WTC11 (cell line): ENCODE measurements around the gene CSNK2A1. TPM values are rescaled to one million over a fixed set of nuclear protein-coding genes. Genes with fewer than 3 reads are reported as not detected.

Experiments used
- ATAC-seq: fragments of 200-7000 bp; cut with Tn5 transposase; 2 replicates; pipeline ENCODE4 v1.10.0; 2021; ENCODE audit warnings: mild to moderate bottlenecking, moderate library complexity
- CTCF ChIA-PET: fragments of 300-600 bp; sonication (Branson Sonifier 250); formaldehyde crosslinking; loops from one replicate; lab custom pipeline; 2021; ENCODE audit warnings: antibody characterized with exemption; lab: Charles Lee
- POLR2A ChIA-PET: fragments of 350-600 bp; sonication (Branson Sonifier 250); formaldehyde crosslinking; loops from one replicate; lab custom pipeline; 2021; ENCODE audit warnings: antibody characterized with exemption; lab: Charles Lee
- DNase-seq: peaks from one replicate; pipeline ENCODE4 v3.0.0; 2021; ENCODE audit warnings: low spot score
- H3K27ac Mint-ChIP-seq: 2 replicates; pipeline ENCODE4 v1.8.0; 2021; ENCODE audit warnings: mixed read lengths
- H3K27me3 Mint-ChIP-seq: 2 replicates; pipeline ENCODE4 v1.8.0; 2021; ENCODE audit warnings: low read depth, mild to moderate bottlenecking, moderate library complexity, mixed read lengths
- H3K36me3 Mint-ChIP-seq: 2 replicates; pipeline ENCODE4 v1.8.0; 2021; ENCODE audit warnings: mixed read lengths
- H3K4me1 Mint-ChIP-seq: 2 replicates; pipeline ENCODE4 v1.8.0; 2022; ENCODE audit warnings: mixed read lengths
- H3K4me3 Mint-ChIP-seq: 2 replicates; pipeline ENCODE4 v1.8.0; 2021; ENCODE audit warnings: mild to moderate bottlenecking, moderate library complexity, mixed read lengths
- H3K9me3 Mint-ChIP-seq: 2 replicates; pipeline ENCODE4 v1.8.0; 2021; ENCODE audit warnings: mixed read lengths
- AR ChIP-seq: fragments of 250-450 bp; sonication (Bioruptor Pico); IDR thresholded peaks from 2 replicates; pipeline ENCODE4 v1.9.0; 2021; ENCODE audit warnings: mild to moderate bottlenecking
- CREB1 ChIP-seq: sonication (generic); formaldehyde crosslinking; IDR thresholded peaks from 2 replicates; pipeline ENCODE4 v1.8.0; 2023; ENCODE audit warnings: mild to moderate bottlenecking, missing genetic modification reagents
- FOXP1 ChIP-seq: sonication (generic); formaldehyde crosslinking; IDR thresholded peaks from 2 replicates; pipeline ENCODE4 v1.8.0; 2022; ENCODE audit warnings: missing genetic modification reagents, mild to moderate bottlenecking, moderate library complexity, borderline replicate concordance
- MXD4 ChIP-seq: fragments of 250-450 bp; sonication (Bioruptor Pico); IDR thresholded peaks from 2 replicates; pipeline ENCODE4 v1.8.0; 2021; ENCODE audit warnings: mild to moderate bottlenecking, moderate library complexity, borderline replicate concordance
- NFYB ChIP-seq: sonication (generic); formaldehyde crosslinking; conservative IDR thresholded peaks from 2 replicates; pipeline ENCODE4 v1.8.0; 2022; ENCODE audit warnings: low read depth, missing genetic modification reagents
- PRRX2 ChIP-seq: fragments of 250-450 bp; sonication (Bioruptor Pico); IDR thresholded peaks from 2 replicates; pipeline ENCODE4 v1.8.0; 2021; ENCODE audit warnings: mild to moderate bottlenecking
- SMAD3 ChIP-seq: sonication (generic); formaldehyde crosslinking; IDR thresholded peaks from 2 replicates; pipeline ENCODE4 v1.8.0; 2022; ENCODE audit warnings: missing genetic modification reagents, mild to moderate bottlenecking, borderline replicate concordance
- SMAD4 ChIP-seq: sonication (generic); formaldehyde crosslinking; IDR thresholded peaks from 2 replicates; pipeline ENCODE4 v1.8.0; 2022; ENCODE audit warnings: mild to moderate bottlenecking, missing genetic modification reagents
- SP1 ChIP-seq: sonication (generic); formaldehyde crosslinking; conservative IDR thresholded peaks from 2 replicates; pipeline ENCODE4 v1.8.1; 2022; ENCODE audit warnings: missing genetic modification reagents
- USF1 ChIP-seq: sonication (generic); formaldehyde crosslinking; IDR thresholded peaks from 2 replicates; pipeline ENCODE4 v1.8.0; 2022; ENCODE audit warnings: mild to moderate bottlenecking, missing genetic modification reagents
- ZNF396 ChIP-seq: fragments of 250-450 bp; sonication (Bioruptor Pico); IDR thresholded peaks from 2 replicates; pipeline ENCODE4 v1.8.0; 2021; ENCODE audit warnings: mild to moderate bottlenecking, moderate library complexity, borderline replicate concordance
- total RNA-seq: library from RNA; stranded (reverse); gene quantifications from 3 replicates; pipeline ENCODE4 v1.2.3, GENCODE V29; 2021
- TF ChIP-seq, protein P1 (sequence below): sonication (generic); formaldehyde crosslinking; IDR thresholded peaks from 2 replicates; pipeline ENCODE4 v1.8.0; 2022; ENCODE audit warnings: mild to moderate bottlenecking, missing genetic modification reagents
- TF ChIP-seq, protein P2 (sequence below): sonication (generic); formaldehyde crosslinking; IDR thresholded peaks from 2 replicates; pipeline ENCODE4 v1.8.1; 2022; ENCODE audit warnings: mild to moderate bottlenecking, moderate library complexity, missing genetic modification reagents

The CSNK2A1 gene
- total RNA-seq, 1 experiment from 2014 or later, result 235 TPM

- Mint-ChIP-seq H3K4me1 (no peaks in the 10 kb centered on the region; the same call in 1 of the 2 replicates), H3K36me3 (no peaks in the 10 kb centered on the region), H3K27ac (no peak overlapping the region), H3K27me3 (peaks cover 27% of the 10 kb centered on the region), H3K9me3 (no peaks in the 10 kb centered on the region), H3K4me3 (no peak overlapping the region)
- DNase-seq (no peak), ATAC-seq (no peak)
- ChIA-PET CTCF (interaction anchor here (0.7 to 1.1 kb wide), 4 partner anchors 92 to 189 kb away, joined by 3 to 5 read pairs (median 3); no protein-coding TSS in a partner anchor), POLR2A (interaction anchor here (0.6 kb wide), 1 partner anchor 14 kb away, joined by 3 read pairs; no protein-coding TSS in a partner anchor)
- TF ChIP-seq SMAD4, result no peak
- no peak for TF ChIP-seq MXD4 (CRISPR knock-in tag)
- no peak for TF ChIP-seq ZNF396 (CRISPR knock-in tag)
- no peak for TF ChIP-seq USF1 (CRISPR knock-in tag)
- no peak for TF ChIP-seq FOXP1 (CRISPR knock-in tag)
- TF ChIP-seq, protein P1, sequence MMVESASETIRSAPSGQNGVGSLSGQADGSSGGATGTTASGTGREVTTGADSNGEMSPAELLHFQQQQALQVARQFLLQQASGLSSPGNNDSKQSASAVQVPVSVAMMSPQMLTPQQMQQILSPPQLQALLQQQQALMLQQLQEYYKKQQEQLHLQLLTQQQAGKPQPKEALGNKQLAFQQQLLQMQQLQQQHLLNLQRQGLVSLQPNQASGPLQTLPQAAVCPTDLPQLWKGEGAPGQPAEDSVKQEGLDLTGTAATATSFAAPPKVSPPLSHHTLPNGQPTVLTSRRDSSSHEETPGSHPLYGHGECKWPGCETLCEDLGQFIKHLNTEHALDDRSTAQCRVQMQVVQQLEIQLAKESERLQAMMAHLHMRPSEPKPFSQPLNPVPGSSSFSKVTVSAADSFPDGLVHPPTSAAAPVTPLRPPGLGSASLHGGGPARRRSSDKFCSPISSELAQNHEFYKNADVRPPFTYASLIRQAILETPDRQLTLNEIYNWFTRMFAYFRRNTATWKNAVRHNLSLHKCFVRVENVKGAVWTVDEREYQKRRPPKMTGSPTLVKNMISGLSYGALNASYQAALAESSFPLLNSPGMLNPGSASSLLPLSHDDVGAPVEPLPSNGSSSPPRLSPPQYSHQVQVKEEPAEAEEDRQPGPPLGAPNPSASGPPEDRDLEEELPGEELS (CRISPR knock-in tag), result no peak
- TF ChIP-seq PRRX2, result no peak
- TF ChIP-seq CREB1 (CRISPR knock-in tag), result no peak
- no peak for TF ChIP-seq AR (CRISPR knock-in tag)
- no peak for TF ChIP-seq NFYB (CRISPR knock-in tag)
Measured at GRCh38 chr20:550611-551010, 7.0 kb upstream of the CSNK2A1 start.

- no peak for DNase-seq
- no peak overlapping the region for H3K27ac Mint-ChIP-seq
- no peaks in the 10 kb centered on the region for H3K9me3 Mint-ChIP-seq
- no peak for TF ChIP-seq SP1 (CRISPR knock-in tag)
- no peak for TF ChIP-seq SMAD3 (CRISPR knock-in tag)
- TF ChIP-seq, protein P2, sequence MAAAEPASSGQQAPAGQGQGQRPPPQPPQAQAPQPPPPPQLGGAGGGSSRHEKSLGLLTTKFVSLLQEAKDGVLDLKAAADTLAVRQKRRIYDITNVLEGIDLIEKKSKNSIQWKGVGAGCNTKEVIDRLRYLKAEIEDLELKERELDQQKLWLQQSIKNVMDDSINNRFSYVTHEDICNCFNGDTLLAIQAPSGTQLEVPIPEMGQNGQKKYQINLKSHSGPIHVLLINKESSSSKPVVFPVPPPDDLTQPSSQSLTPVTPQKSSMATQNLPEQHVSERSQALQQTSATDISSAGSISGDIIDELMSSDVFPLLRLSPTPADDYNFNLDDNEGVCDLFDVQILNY, result no peak
- TF ChIP-seq, protein P1 (CRISPR knock-in tag), result no peak
- no peaks in the 10 kb centered on the region for H3K4me1 Mint-ChIP-seq
- no peak overlapping the region for H3K4me3 Mint-ChIP-seq
- POLR2A ChIA-PET, result interaction anchor here (0.6 kb wide), 1 partner anchor 13 kb away, joined by 3 read pairs; no protein-coding TSS in a partner anchor
- CTCF ChIA-PET, result interaction anchor here (0.6 to 1.1 kb wide), 6 partner anchors 90 to 292 kb away, joined by 3 to 5 read pairs (median 3); no protein-coding TSS in a partner anchor
- ATAC-seq, result no peak
- H3K27me3 Mint-ChIP-seq, result peaks cover 33% of the 10 kb centered on the region
- H3K36me3 Mint-ChIP-seq, result no peaks in the 10 kb centered on the region
Measured at GRCh38 chr20:549722-550496, 6.3 kb upstream of the CSNK2A1 start.
